IMR-90 (cell line): ENCODE results near the gene DVL2.

Experiments used
- BHLHE40 ChIP-seq: fragments of 150-350 bp; IDR thresholded peaks from 2 replicates; pipeline ENCODE4 v1.6.1; 2016; ENCODE audit warnings: mild to moderate bottlenecking, low read depth, low read length
- CEBPB ChIP-seq: IDR thresholded peaks from 2 replicates; pipeline ENCODE4 v1.6.1; 2012; ENCODE audit warnings: low read depth, low read length, improper control_type of control experiment
- CHD1 ChIP-seq: IDR thresholded peaks from 2 replicates; pipeline ENCODE4 v1.6.1; 2012; ENCODE audit warnings: low read depth, low read length, improper control_type of control experiment
- FOS ChIP-seq: fragments of 150-350 bp; IDR thresholded peaks from 2 replicates; pipeline ENCODE4 v1.6.1; 2016; ENCODE audit warnings: low read depth, low read length
- MAFK ChIP-seq: IDR thresholded peaks from 2 replicates; pipeline ENCODE4 v1.6.1; 2012; ENCODE audit warnings: low read depth, low read length, improper control_type of control experiment
- MAZ ChIP-seq: IDR thresholded peaks from 2 replicates; pipeline ENCODE4 v1.6.1; 2012; ENCODE audit warnings: low read depth, mild to moderate bottlenecking, low read length, improper control_type of control experiment, moderate library complexity, borderline replicate concordance
- MXI1 ChIP-seq: IDR thresholded peaks from 2 replicates; pipeline ENCODE4 v1.6.1; 2012; ENCODE audit warnings: low read depth, mild to moderate bottlenecking, low read length, moderate library complexity, borderline replicate concordance
- POLR2A ChIP-seq: IDR thresholded peaks from 2 replicates; pipeline ENCODE4 v1.6.1; 2012; ENCODE audit warnings: mild to moderate bottlenecking, low read depth, low read length
- RAD21 ChIP-seq: IDR thresholded peaks from 2 replicates; pipeline ENCODE4 v1.6.1; 2012; ENCODE audit warnings: low read length, improper control_type of control experiment
- RCOR1 ChIP-seq: IDR thresholded peaks from 2 replicates; pipeline ENCODE4 v1.6.1; 2012; ENCODE audit warnings: mild to moderate bottlenecking, low read length, improper control_type of control experiment; ENCODE audit not compliant: insufficient replicate concordance
- RFX5 ChIP-seq: IDR thresholded peaks from 2 replicates; pipeline ENCODE4 v1.8.0; 2012; ENCODE audit warnings: low read depth, mild to moderate bottlenecking, low read length, moderate library complexity
- SMC3 ChIP-seq: fragments of 150-350 bp; IDR thresholded peaks from 2 replicates; pipeline ENCODE4 v1.6.1; 2016; ENCODE audit warnings: low read depth, mild to moderate bottlenecking, antibody characterized with exemption, low read length, moderate library complexity
- TF ChIP-seq, protein P1 (sequence below): conservative IDR thresholded peaks from 2 replicates; pipeline ENCODE4 v1.5.1; 2012; ENCODE audit warnings: mild to moderate bottlenecking, low read depth, low read length, improper control_type of control experiment
- TF ChIP-seq, protein P2 (sequence below): fragments of 150-350 bp; IDR thresholded peaks from 2 replicates; pipeline ENCODE4 v1.6.1; 2017; ENCODE audit warnings: mild to moderate bottlenecking, antibody characterized with exemption, low read length, low read depth

DNA sequence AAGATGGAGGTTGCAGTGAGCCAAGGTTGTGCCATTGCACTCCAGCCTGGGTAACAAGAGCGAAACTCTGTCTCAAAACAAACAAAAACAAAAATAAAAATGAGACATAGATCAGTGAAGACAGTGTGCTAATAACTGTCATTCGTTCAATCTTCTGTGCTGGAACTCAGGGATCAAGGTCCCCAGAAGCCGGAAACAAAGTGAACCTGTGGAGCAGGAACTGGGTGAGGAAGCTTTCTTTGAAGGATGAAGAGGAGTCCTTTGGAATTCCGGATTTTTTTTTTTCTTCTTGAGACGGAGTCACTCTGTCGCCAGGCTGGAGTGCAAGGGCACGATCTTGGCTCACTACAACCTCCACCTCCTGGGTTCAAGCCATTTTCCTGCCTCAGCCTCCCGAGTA lies 45.1 kb upstream of the DVL2 start:
- TF ChIP-seq, protein P1, sequence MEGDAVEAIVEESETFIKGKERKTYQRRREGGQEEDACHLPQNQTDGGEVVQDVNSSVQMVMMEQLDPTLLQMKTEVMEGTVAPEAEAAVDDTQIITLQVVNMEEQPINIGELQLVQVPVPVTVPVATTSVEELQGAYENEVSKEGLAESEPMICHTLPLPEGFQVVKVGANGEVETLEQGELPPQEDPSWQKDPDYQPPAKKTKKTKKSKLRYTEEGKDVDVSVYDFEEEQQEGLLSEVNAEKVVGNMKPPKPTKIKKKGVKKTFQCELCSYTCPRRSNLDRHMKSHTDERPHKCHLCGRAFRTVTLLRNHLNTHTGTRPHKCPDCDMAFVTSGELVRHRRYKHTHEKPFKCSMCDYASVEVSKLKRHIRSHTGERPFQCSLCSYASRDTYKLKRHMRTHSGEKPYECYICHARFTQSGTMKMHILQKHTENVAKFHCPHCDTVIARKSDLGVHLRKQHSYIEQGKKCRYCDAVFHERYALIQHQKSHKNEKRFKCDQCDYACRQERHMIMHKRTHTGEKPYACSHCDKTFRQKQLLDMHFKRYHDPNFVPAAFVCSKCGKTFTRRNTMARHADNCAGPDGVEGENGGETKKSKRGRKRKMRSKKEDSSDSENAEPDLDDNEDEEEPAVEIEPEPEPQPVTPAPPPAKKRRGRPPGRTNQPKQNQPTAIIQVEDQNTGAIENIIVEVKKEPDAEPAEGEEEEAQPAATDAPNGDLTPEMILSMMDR, result no peak
- TF ChIP-seq CEBPB (no peak), POLR2A (no peak), BHLHE40 (no peak), RFX5 (no peak), FOS (no peak), RAD21 (no peak), SMC3 (no peak), MXI1 (no peak), MAZ (no peak), MAFK (no peak), CHD1 (no peak), RCOR1 (no peak)
- TF ChIP-seq, protein P2, sequence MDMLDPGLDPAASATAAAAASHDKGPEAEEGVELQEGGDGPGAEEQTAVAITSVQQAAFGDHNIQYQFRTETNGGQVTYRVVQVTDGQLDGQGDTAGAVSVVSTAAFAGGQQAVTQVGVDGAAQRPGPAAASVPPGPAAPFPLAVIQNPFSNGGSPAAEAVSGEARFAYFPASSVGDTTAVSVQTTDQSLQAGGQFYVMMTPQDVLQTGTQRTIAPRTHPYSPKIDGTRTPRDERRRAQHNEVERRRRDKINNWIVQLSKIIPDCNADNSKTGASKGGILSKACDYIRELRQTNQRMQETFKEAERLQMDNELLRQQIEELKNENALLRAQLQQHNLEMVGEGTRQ, result no peak
